Erythroblast (primary cell): ENCODE data around the gene CNNM4.

ENCODE experiments used
- GATA1 ChIP-seq: IDR thresholded peaks from 2 replicates; pipeline ENCODE4 v1.6.1; 2011; ENCODE audit warnings: low read depth, mild to moderate bottlenecking, control low read depth, low read length, moderate library complexity
- POLR2A ChIP-seq: IDR thresholded peaks from 2 replicates; pipeline ENCODE4 v1.6.1; 2011; ENCODE audit warnings: mild to moderate bottlenecking, low read length

- TF ChIP-seq POLR2A, result no peak
- no peak for TF ChIP-seq GATA1
Observed at GRCh38 chr2:96816836-96817702, 56.4 kb downstream of the CNNM4 start.
